ENCODE measurements around the gene CORO7.

Gene CORO7

DNA sequence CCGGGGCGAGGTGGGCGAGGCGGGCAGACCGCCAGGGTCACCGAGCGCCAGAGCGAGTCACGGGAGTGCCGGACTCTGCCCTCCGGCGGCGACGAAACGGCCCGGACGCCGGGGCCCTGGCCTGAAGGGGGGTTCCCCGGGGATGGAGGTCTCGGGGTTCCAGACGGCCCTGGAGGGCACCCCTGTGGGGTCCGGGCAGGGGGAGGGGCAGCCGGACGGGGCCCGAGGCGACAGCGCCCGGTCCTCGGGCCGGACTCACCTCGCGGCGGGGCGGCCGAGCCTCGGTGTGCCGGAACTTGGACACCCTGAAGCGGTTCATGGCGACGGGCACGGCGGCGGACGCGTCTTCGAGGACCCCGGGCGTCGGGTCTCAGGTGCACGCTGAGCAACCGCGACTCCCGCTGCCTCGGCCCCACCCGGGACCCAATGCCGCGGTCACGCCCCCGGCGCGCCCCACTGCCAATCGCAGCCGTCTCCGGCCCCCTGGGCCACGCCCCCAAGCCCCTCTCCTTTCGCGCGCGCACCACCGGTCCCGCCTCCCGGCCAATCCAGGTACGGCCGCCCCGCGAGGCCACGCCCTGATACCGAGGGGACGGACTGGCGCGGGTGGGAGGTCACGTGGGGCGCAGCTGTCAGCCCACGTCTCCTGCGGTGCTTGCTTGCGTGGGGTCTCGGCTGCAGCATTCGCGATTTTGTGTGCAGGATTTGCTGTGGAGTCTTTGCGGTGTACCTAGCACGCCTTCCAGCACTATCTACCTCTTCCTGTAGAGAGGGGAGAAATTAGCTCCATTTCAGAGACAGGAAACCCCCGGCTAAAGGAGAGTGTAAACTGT, at the start of gene CORO7:
CORO7 (minus strand) TSS at position 397 of the 833 bp plus-strand sequence; CDS start at position 319, 78 bp downstream.
- TF ChIP-seq, protein P1, sequence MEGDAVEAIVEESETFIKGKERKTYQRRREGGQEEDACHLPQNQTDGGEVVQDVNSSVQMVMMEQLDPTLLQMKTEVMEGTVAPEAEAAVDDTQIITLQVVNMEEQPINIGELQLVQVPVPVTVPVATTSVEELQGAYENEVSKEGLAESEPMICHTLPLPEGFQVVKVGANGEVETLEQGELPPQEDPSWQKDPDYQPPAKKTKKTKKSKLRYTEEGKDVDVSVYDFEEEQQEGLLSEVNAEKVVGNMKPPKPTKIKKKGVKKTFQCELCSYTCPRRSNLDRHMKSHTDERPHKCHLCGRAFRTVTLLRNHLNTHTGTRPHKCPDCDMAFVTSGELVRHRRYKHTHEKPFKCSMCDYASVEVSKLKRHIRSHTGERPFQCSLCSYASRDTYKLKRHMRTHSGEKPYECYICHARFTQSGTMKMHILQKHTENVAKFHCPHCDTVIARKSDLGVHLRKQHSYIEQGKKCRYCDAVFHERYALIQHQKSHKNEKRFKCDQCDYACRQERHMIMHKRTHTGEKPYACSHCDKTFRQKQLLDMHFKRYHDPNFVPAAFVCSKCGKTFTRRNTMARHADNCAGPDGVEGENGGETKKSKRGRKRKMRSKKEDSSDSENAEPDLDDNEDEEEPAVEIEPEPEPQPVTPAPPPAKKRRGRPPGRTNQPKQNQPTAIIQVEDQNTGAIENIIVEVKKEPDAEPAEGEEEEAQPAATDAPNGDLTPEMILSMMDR (IDR thresholded peaks at IDR 0.05; ENCODE audit: insufficient read depth, low read depth, low read length, missing control alignments), result no peak
- peak; percentile 93 for DNase-seq (ENCODE audit: low read depth)
- H3K4me3 ChIP-seq (ENCODE audit: low read length), result peak within 1 kb of the TSS; percentile 61

DNA sequence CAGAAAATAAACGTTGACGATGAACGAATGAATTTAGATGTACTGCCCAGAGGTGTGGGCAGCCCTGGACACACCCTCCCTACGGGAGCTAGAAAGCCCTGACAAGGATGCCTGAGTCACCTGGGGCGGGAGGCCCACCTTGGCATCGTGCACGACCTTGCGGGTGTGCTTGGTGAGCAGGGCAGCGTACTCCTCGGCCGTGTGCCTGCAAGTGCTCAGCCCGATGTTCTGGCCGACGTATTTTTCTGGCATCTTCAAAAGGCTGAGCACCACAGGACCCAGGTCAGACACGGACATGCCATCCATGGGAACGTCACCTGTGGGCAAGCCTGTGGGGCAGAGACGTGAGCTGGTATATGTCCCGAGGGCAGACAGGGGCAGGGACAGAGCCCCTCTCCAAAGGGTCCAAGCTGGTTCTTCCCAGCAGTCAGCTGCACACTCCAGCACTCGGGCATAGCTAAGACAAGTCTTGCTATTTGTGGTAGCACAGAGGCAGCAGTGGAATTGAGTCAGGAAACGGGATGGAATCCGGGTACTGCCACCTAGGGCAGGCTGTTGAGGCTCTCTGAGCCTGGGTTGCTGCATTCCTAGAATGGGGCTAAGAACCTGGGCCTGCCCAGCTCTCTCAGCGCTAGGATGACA, 47.2 kb upstream of the CORO7 start:
- TF ChIP-seq, protein P1 (IDR thresholded peaks at IDR 0.05; ENCODE audit: insufficient read depth, low read depth, low read length, missing control alignments), result no peak
- no peak overlapping the region for H3K4me3 ChIP-seq (ENCODE audit: low read length)

DNA sequence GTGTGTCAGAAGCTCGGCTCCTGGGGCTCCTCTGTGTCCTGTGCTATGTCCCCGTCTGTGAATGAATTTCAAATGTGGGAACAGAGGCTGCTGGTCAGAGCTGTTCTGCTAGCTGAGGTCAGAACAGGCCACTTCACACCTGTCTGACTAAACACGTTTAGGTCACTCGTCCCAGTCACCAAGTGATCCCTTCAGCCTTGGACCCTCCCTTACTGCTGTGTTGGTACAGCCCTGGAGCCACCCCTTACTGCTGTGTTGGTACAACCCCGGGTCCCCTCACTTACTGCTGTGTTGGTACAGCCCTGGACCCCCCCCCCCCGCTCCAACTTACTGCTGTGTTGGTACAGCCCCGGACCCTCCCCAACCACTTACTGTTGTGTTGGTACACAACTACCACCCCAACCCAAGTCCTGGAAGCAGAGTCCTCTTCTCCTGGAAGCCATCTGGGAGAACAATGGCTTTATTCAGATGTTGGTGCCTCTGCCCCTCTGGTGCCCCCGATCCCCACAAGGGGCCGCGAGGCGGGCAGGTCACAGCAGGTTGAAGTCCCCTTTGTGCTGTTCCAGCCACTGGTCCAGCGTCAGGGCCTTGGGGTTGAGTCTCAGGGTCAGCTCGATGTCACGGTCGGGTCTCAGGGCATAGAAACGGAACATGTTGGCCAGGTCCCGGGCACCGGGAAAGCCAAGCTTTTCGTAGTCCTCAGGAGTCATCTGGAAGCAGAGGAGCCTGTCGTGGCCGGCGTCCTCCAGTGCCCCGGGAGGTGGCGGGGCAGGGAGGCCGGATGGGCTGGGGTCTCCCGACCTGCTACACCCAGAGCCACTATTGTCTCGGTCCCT, 45.1 kb upstream of the CORO7 start:
- no peak overlapping the region for H3K4me3 ChIP-seq (ENCODE audit: low read length)
- TF ChIP-seq, protein P1 (IDR thresholded peaks at IDR 0.05; ENCODE audit: insufficient read depth, low read depth, low read length, missing control alignments), result no peak
- DNase-seq (ENCODE audit: low read depth), result no peak

More for the DNA sequence above, 47.2 kb upstream of the CORO7 start:
- DNase-seq (ENCODE audit: low read depth), result peak; percentile 47

DNA sequence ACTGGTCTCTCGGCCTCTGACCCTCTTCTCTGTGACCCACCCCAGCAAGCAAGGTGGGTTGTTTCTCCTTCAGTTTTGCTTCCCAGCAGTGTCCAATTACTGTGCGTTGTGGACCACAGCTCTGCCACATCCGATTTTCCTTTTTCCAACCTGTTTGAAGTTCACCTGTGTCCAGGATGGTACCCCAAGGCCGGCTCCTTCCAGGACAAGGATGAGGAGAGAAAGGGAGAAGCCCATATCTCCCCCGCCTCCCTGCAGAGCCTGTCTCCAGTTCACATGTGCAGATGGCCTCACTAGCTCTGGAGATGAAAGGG, 44.5 kb upstream of the CORO7 start:
- no peak for DNase-seq (ENCODE audit: low read depth)
- H3K4me3 ChIP-seq (ENCODE audit: low read length), result no peak overlapping the region
- TF ChIP-seq, protein P1 (IDR thresholded peaks at IDR 0.05; ENCODE audit: insufficient read depth, low read depth, low read length, missing control alignments), result no peak

DNA sequence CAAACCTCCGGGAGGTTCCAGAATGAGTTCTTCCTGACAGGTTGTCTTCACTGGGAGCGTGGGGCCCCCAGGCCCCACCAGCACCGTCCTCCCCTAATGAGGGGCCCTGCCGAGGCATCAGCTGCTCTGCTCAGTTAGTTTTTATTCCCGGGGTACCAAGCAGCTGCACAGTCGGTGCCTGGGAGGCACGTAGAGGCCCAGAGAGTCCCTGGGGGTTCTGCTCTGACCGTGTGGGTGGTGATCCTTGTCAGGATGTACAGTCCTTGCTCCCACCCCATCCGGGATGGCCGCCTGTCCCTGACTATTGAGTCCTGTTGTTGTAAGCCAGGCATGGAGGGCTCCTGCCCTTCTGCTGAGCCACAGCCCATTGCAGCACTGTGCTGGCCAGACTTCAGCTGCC, 39.6 kb upstream of the CORO7 start:
- TF ChIP-seq, protein P1 (IDR thresholded peaks at IDR 0.05; ENCODE audit: insufficient read depth, low read depth, low read length, missing control alignments), result no peak
- no peak for DNase-seq (ENCODE audit: low read depth)
- H3K4me3 ChIP-seq (ENCODE audit: low read length), result no peak overlapping the region

DNA sequence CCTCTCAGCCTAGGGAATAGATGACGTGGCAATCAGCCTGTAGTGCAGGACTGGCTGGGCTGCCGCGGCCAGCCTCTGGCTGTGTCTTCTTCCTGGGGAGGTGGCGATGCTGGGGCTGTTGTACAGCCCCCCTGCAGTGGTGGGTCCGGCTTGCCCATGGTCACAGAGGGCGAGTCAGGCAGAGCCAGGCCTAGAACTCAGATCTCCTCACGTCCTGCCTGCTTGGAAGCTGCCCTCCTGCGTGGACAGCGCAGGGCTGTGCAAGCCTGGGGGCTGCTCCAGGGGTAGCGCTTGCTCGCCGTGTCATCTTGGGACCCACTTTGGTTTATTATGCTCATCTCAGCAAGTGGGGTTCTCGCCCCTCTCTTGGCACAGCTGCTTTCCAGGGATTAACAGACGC, 38.7 kb upstream of the CORO7 start:
- TF ChIP-seq, protein P1 (IDR thresholded peaks at IDR 0.05; ENCODE audit: insufficient read depth, low read depth, low read length, missing control alignments), result no peak

More for the DNA sequence above, 38.7 kb upstream of the CORO7 start:
- no peak for DNase-seq (ENCODE audit: low read depth)
- no peak overlapping the region for H3K4me3 ChIP-seq (ENCODE audit: low read length)
